ENCODE results near the gene TRERF1. TPM values are rescaled to one million over a fixed set of nuclear protein-coding genes. Genes with fewer than 3 reads are reported as not detected.

TRERF1 gene
- total and polyA plus RNA-seq, 2 of the 8 experiments (the other 6 are each of a cell fraction or from before 2014, with no cell fraction given), result 10.8 to 21.5 TPM

GRCh38 chr6:42493914-42494539 is 42.3 kb upstream of the TRERF1 start:
- no peak overlapping the region for H3K4me2 ChIP-seq (ENCODE audit: insufficient read depth in 1 of 2, low read depth in 2 of 2, low read length in 2 of 2)
- no peak overlapping the region for H2AK5ac ChIP-seq (ENCODE audit: low read depth, low read length)
- CTCF ChIA-PET (ENCODE audit: partially characterized antibody), result interaction anchor here (1.0 to 1.7 kb wide), 3 partner anchors 10 to 70 kb away, joined by 3 to 8 read pairs (median 8); partner anchors contain the start of gene UBR2
- H3K9ac ChIP-seq (replicated peaks in 1 of 4; ENCODE audit: extremely low read depth in 1 of 4, low read depth in 3 of 4, low read length in 3 of 4), result no peak overlapping the region
- WGBS, 2 experiments (ENCODE audit: extremely low coverage in 1 of 2, insufficient coverage in 1 of 2, insufficient read length in 1 of 2, insufficient replicate concordance in 2 of 2, low coverage in 1 of 2, low lambda C conversion rate in 2 of 2, missing lambda C conversion rate in 1 of 2), result 89% methylated on average over 12 of the region's 14 CpGs; no CpG with 5 or more reads in 1 of the 2 experiments
- H2AFZ ChIP-seq (ENCODE audit: low read length), result no peak overlapping the region
- no peaks in the 10 kb centered on the region for H3K79me2 ChIP-seq (ENCODE audit: control insufficient read depth in 1 of 2, insufficient read depth in 2 of 2, low read length in 2 of 2)
- no peak overlapping the region for H3K27ac ChIP-seq (ENCODE audit: low read depth, low read length)
- no peak overlapping the region for H2BK15ac ChIP-seq (ENCODE audit: low read length)
- no peak overlapping the region for H2BK120ac ChIP-seq (replicated peaks; ENCODE audit: low read depth, low read length)
- H4K91ac ChIP-seq (replicated peaks; ENCODE audit: insufficient read length, low read length), result no peak overlapping the region
- no peak overlapping the region for H3K18ac ChIP-seq (ENCODE audit: extremely low read depth, low read length)
- no peak for DNase-seq (ENCODE audit: low read depth in 1 of 2, low spot score in 2 of 2)
- POLR2A ChIA-PET (ENCODE audit: partially characterized antibody), result interaction anchor here (0.8 kb wide), 1 partner anchor 69 kb away, joined by 3 read pairs; the partner anchor contains the start of gene UBR2
- no peaks in the 10 kb centered on the region for H3K9me3 ChIP-seq (ENCODE audit: insufficient read depth in 2 of 2, low read depth in 1 of 2, low read length in 1 of 2)
- H4K20me1 ChIP-seq (replicated peaks in 1 of 2; ENCODE audit: control insufficient read depth in 1 of 2, insufficient read depth in 2 of 2, low read length in 2 of 2), result no peaks in the 10 kb centered on the region
- H3K27me3 ChIP-seq (replicated peaks in 1 of 4; ENCODE audit: control insufficient read depth in 3 of 4, extremely low read depth in 1 of 4, insufficient read depth in 3 of 4, low read length in 3 of 4), result no peaks in the 10 kb centered on the region
- H3K79me1 ChIP-seq (ENCODE audit: low read depth, low read length), result no peaks in the 10 kb centered on the region
- no peak overlapping the region for H3K4me3 ChIP-seq (ENCODE audit: extremely low read depth in 1 of 4, insufficient read depth in 2 of 4, low read depth in 3 of 4, low read length in 4 of 4)
- H3K14ac ChIP-seq (ENCODE audit: insufficient read length), result no peak overlapping the region
- no peaks in the 10 kb centered on the region for H3K4me1 ChIP-seq (replicated peaks in 1 of 4; ENCODE audit: control insufficient read depth in 3 of 4, insufficient read depth in 4 of 4, low read length in 3 of 4)
- no peak overlapping the region for H4K8ac ChIP-seq (ENCODE audit: extremely low read depth, insufficient read depth, low read length)
- no peaks in the 10 kb centered on the region for H3K36me3 ChIP-seq (ENCODE audit: control insufficient read depth in 2 of 4, insufficient read depth in 4 of 4, low read length in 3 of 4)
- no peak overlapping the region for H4K5ac ChIP-seq (ENCODE audit: insufficient read length, low read depth, low read length)
- no peaks in the 10 kb centered on the region for H3K23me2 ChIP-seq (ENCODE audit: low read depth, low read length)
- no peak overlapping the region for H3K4ac ChIP-seq (replicated peaks; ENCODE audit: insufficient read length, low read depth, low read length)
- no peak for FAIRE-seq
- no peak overlapping the region for H2BK20ac ChIP-seq (ENCODE audit: low read length)
- H3K23ac ChIP-seq (ENCODE audit: insufficient read length), result no peak overlapping the region
- no peak overlapping the region for H2BK5ac ChIP-seq (ENCODE audit: low read depth, low read length)
- no peak overlapping the region for H3K56ac ChIP-seq (replicated peaks; ENCODE audit: insufficient read length, low read depth, low read length)
- H2BK12ac ChIP-seq (ENCODE audit: low read depth, low read length), result no peak overlapping the region
- TF ChIP-seq MAX (IDR thresholded peaks at IDR 0.05) (no peak), HDAC2 (IDR thresholded peaks at IDR 0.05; ENCODE audit: borderline replicate concordance in 1 of 2, low read depth in 2 of 2, low read length in 2 of 2) (no peak), EGR1 (IDR thresholded peaks at IDR 0.05; ENCODE audit: borderline replicate concordance, low read depth, low read length) (no peak), CTCF (IDR thresholded peaks at IDR 0.05; ENCODE audit: control extremely low read depth in 1 of 3, insufficient read depth in 1 of 3, low read depth in 1 of 3, low read length in 3 of 3) (no peak), CBX5 (IDR thresholded peaks at IDR 0.05; ENCODE audit: low read depth, low read length) (no peak), MAFK (IDR thresholded peaks at IDR 0.05; ENCODE audit: low read depth, low read length) (no peak), SRF (IDR thresholded peaks at IDR 0.05; ENCODE audit: low read depth, low read length) (no peak), ZNF274 (IDR thresholded peaks at IDR 0.05; ENCODE audit: borderline replicate concordance, extremely low read depth, low read length) (no peak), POLR2AphosphoS5 (IDR thresholded peaks at IDR 0.05; ENCODE audit: low read depth, low read length) (no peak), KDM4A (IDR thresholded peaks at IDR 0.05; ENCODE audit: low read depth, low read length, severe bottlenecking) (no peak)

Data from H1 (cell line).